Breast epithelium (tissue), 4 donors: Measurements from ENCODE around the gene HOXB2. TPM values are rescaled to one million over a fixed set of nuclear protein-coding genes. Genes with fewer than 3 reads are reported as not detected.

Source experiments
- DNase-seq, 2 donors: peaks; one replicate each; pipeline ENCODE4 v3.0.0-alpha.2; 2019; ENCODE audit warnings: low spot score in 2 of 2
- H3K27ac ChIP-seq, 2 donors: fragments of 200-600 bp; sonication (generic) in 1 of 2; one replicate each; pipeline ENCODE4 v1.5.1; 2016 to 2019; ENCODE audit warnings: mild to moderate bottlenecking in 1 of 2
- H3K27me3 ChIP-seq, 2 donors: fragments of 200-600 bp; sonication (generic) in 1 of 2; one replicate each; pipeline versions ENCODE4 v1.5.1 to v1.6.0; 2017 to 2019; ENCODE audit warnings: control low read depth in 1 of 2, mild to moderate bottlenecking in 1 of 2
- H3K36me3 ChIP-seq: fragments of 200-600 bp; one replicate; pipeline ENCODE4 v1.5.1; 2019
- H3K4me1 ChIP-seq, 2 donors: fragments of 200-600 bp; sonication (generic); one replicate each; pipeline ENCODE4 v1.5.1; 2016 to 2019; ENCODE audit warnings: control low read depth in 1 of 2
- H3K4me3 ChIP-seq, 3 donors: fragments of 200-600 bp; sonication (generic); 1 replicate in 2 of 3; 2 replicates in 1 of 3; pipeline ENCODE4 v1.5.1; 2016 to 2019; ENCODE audit warnings: mild to moderate bottlenecking in 3 of 3, moderate library complexity in 2 of 3
- H3K9me3 ChIP-seq, 2 donors: fragments of 200-600 bp; sonication (generic) in 1 of 2; one replicate each; pipeline ENCODE4 v1.5.1; 2016 to 2019; ENCODE audit warnings: control low read depth in 1 of 2
- POLR2A ChIP-seq: fragments of 450-650 bp; IDR thresholded peaks from one replicate; pipeline ENCODE4 v1.6.1; 2016; ENCODE audit warnings: antibody characterized with exemption, mild to moderate bottlenecking, moderate library complexity
- POLR2AphosphoS5 ChIP-seq, 3 donors: sonication (generic); formaldehyde crosslinking; IDR thresholded peaks; one replicate each; pipeline ENCODE4 v1.6.1; 2017; ENCODE audit warnings: antibody characterized with exemption in 3 of 3
- intact Hi-C: fragments of 100-400 bp; cut with DNase I; formaldehyde crosslinking; loops from one replicate; pipeline ENCODE4 v1.15.1; 2023; ENCODE audit warnings: low total_unique reads
- total RNA-seq, 3 donors: library from RNA; depleted of rRNA; stranded (reverse); fragments of >200 nt; gene quantifications; one replicate each; pipeline ENCODE4 v1.1.0, GENCODE V29; 2016
- TF ChIP-seq, protein P1 (sequence below), 3 donors: fragments of 450-650 bp; IDR thresholded peaks; one replicate each; pipeline ENCODE4 v1.5.1; 2016 to 2017; ENCODE audit warnings: antibody characterized with exemption in 3 of 3, mild to moderate bottlenecking in 3 of 3, moderate library complexity in 3 of 3

Gene HOXB2
- total RNA-seq, 3 donors from 2014 or later = 13.6 to 36.4 (median 19.6) TPM

DNA sequence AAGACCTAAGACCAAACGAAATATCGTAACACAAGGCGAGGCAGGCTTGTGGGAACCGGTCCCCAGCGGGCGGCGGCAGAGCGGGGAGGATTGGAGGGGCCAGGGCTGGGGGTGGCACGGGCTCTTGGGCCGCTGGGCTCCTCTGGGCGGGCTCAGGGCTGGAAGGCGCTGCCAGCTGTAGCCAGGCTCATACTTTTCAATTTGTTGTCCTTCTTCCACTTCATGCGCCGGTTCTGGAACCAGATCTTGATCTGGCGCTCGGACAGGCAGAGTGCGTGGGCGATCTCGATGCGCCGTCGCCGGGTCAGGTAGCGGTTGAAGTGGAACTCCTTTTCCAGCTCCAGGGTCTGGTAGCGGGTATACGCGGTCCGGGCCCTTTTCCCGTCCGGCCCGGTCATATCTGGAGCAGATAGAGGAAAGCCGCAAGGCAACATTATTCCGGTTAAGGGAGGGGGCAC, 47.2 kb upstream of the HOXB2 start:
- peak overlapping the region; percentile 41 to 68 (median 43) for H3K4me3 ChIP-seq
- H3K4me1 ChIP-seq = no peaks in the 10 kb centered on the region
- peaks cover 0 to 78% of the 10 kb centered on the region in 2 donors for H3K27me3 ChIP-seq
- H3K36me3 ChIP-seq = no peaks in the 10 kb centered on the region
- no peak for DNase-seq
- no peaks in the 10 kb centered on the region for H3K9me3 ChIP-seq
- H3K27ac ChIP-seq = no peak overlapping the region
- TF ChIP-seq, protein P1, sequence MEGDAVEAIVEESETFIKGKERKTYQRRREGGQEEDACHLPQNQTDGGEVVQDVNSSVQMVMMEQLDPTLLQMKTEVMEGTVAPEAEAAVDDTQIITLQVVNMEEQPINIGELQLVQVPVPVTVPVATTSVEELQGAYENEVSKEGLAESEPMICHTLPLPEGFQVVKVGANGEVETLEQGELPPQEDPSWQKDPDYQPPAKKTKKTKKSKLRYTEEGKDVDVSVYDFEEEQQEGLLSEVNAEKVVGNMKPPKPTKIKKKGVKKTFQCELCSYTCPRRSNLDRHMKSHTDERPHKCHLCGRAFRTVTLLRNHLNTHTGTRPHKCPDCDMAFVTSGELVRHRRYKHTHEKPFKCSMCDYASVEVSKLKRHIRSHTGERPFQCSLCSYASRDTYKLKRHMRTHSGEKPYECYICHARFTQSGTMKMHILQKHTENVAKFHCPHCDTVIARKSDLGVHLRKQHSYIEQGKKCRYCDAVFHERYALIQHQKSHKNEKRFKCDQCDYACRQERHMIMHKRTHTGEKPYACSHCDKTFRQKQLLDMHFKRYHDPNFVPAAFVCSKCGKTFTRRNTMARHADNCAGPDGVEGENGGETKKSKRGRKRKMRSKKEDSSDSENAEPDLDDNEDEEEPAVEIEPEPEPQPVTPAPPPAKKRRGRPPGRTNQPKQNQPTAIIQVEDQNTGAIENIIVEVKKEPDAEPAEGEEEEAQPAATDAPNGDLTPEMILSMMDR (IDR thresholded peaks at IDR 0.05) = no peak
- no peak for TF ChIP-seq POLR2AphosphoS5 (IDR thresholded peaks at IDR 0.05)
- no peak for TF ChIP-seq POLR2A
- intact Hi-C loops = loop anchor here (1.0 to 5.0 kb wide), 2 partner anchors 16 to 100 kb away; no protein-coding TSS in a partner anchor

DNA sequence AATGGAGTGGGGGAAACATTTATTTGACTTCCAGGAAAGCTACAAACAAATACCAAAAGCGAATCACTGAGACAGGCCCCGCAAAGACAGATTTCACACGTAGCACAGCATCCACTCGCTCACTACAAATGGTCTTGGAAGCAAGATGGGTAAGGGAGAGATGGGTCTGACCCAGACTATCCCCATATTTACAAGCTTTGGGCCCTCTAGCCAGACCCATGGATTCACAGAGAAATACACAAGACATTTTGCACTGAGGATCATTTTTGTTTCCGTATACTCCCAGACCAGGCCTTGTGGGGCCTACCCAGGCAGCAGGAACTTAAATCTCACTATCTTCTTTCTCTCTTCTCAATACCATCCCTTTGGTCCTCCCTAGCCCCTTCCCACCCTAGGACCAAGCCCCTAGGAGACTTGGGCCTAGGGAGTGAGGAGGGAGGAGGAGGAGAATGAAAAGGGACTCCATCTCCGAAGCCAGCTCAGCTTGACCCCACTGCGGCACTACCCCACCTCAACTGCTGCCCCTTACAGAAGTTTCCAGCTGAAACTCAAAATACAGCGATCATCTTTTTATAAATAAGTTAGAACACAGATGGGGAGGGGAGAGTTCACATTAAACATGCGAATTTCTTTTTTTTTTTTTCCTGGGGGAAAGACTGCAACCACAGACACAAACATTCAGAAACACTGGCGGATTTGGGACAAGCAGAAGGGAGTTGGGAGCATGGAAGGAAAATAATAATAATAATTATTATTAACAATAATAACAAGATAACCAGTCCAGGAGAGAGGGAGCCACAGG, 46.5 kb upstream of the HOXB2 start:
- no peak overlapping the region for H3K27ac ChIP-seq
- peaks cover 0 to 78% of the 10 kb centered on the region in 2 donors for H3K27me3 ChIP-seq

DNA sequence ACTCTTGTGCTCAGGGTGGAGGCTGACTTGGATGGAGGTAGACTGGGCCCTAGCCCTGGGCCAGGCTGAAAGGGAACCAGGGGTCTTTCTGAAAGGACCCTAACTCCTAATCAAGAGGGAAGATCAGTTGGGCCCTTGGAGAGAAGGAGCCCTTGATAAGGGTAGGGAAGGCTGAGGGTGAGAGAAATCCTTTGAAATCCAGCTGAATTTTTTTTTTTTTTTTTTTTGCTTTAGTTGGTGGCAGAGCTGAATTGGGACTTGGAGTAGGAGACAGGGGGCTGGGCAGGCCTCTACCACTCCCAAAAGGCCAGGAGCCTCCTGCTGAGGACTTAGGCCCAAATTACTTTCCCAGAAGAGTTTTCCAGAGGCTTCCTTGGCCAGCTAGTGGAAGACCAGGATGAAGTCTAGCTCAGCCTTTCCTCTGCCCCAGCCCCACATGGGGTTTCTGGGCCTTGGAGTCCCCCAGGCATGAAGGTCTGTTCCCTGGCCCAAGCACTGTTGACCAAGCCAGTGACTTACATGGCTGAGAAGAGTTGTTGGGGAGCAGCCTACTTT, 45.8 kb upstream of the HOXB2 start:
- Histone ChIP-seq H3K36me3 (no peaks in the 10 kb centered on the region), H3K4me3 (no peak overlapping the region), H3K27ac (no peak overlapping the region), H3K27me3 (peaks cover 0 to 78% of the 10 kb centered on the region in 2 donors), H3K9me3 (no peaks in the 10 kb centered on the region), H3K4me1 (no peaks in the 10 kb centered on the region)
- no peak for DNase-seq
- intact Hi-C loops = loop anchor here (5.0 kb wide), 1 partner anchor 98 kb away; no protein-coding TSS in a partner anchor
- TF ChIP-seq, protein P1 (IDR thresholded peaks at IDR 0.05) = no peak
- no peak for TF ChIP-seq POLR2A
- no peak for TF ChIP-seq POLR2AphosphoS5 (IDR thresholded peaks at IDR 0.05)

More for the DNA sequence above, 46.5 kb upstream of the HOXB2 start:
- intact Hi-C loops = loop anchor here (1.0 to 5.0 kb wide), 2 partner anchors 17 to 99 kb away; no protein-coding TSS in a partner anchor
- Histone ChIP-seq H3K4me3 (peak overlapping the region in 1 of 3 donors; percentile 43), H3K9me3 (no peaks in the 10 kb centered on the region), H3K36me3 (no peaks in the 10 kb centered on the region), H3K4me1 (no peaks in the 10 kb centered on the region)
- no peak for TF ChIP-seq POLR2AphosphoS5 (IDR thresholded peaks at IDR 0.05)
- TF ChIP-seq, protein P1 (IDR thresholded peaks at IDR 0.05) = no peak
- no peak for TF ChIP-seq POLR2A
- DNase-seq = no peak

DNA sequence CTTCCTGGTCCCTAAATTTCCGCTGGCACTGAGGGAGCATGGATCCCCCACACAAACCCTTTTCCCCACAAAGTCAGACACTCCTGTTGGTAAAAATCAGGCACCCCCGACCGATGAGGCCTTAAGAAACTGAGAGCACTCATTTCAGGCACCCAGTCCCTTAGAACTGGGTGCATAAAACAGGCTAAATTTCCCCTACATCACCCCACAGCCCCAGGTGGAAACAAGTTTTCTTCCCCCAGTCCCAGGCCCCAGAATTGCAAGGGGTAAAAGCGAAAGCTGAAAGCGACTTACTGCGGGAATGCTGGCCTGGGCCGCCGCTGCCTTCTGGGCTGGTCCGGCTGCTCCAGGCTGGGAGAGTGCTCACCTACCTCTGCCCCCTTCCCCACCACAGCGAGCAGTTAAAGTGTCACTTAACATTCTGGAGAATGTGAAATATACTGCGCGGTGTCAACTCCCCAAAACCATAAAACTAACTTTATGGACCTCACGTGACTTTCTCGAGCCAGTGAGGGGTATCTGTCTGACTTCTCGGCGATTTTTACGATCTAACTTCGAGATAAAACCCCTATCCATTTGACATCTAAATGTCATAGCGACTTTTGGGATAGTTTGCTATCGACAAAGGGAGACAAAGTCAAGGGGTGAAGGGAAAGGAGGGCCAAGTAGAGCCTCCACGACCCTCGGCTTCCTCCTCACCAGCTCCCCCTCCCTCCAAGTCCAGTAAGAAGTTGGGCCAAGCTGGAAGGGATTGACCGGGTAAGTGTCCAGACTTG, 45.1 kb upstream of the HOXB2 start, which contains the start of gene HOXB3:
HOXB3 (minus strand) TSS at position 411 of the 776 bp plus-strand sequence. CDS start 37,767 bp downstream, outside the sequence.
- no peaks in the 10 kb centered on the region for H3K36me3 ChIP-seq
- H3K4me1 ChIP-seq = no peaks in the 10 kb centered on the region
- TF ChIP-seq POLR2A = no peak
- TF ChIP-seq POLR2AphosphoS5 (IDR thresholded peaks at IDR 0.05) = no peak
- TF ChIP-seq, protein P1 (IDR thresholded peaks at IDR 0.05) = no peak
- no peaks in the 10 kb centered on the region for H3K9me3 ChIP-seq
- peak within 1 kb of the TSS in 1 of 3 donors; percentile 7 for H3K4me3 ChIP-seq
- intact Hi-C loops = loop anchor here (5.0 kb wide), 1 partner anchor 98 kb away; no protein-coding TSS in a partner anchor
- no peak within 1 kb of the TSS for H3K27ac ChIP-seq
- H3K27me3 ChIP-seq = peaks cover 0 to 74% of the 10 kb centered on the region in 2 donors
- no peak for DNase-seq
